HCT116 (cell line): ENCODE measurements around the gene PPP1R37.

Experiments
- CTCF ChIP-seq, 3 experiments: fragments of 200-600 bp in 1 of 3; sonication (generic) in 1 of 3; IDR thresholded peaks in 2 of 3; conservative IDR thresholded peaks in 1 of 3; 2 replicates each; pipeline ENCODE4 v1.5.1; 2012 to 2017; ENCODE audit warnings: low read depth in 2 of 3, low read length in 2 of 3, antibody characterized with exemption in 1 of 3, borderline replicate concordance in 1 of 3, control low read depth in 1 of 3, mild to moderate bottlenecking in 1 of 3, mixed read lengths in 1 of 3, mixed run types in 1 of 3, moderate library complexity in 1 of 3; ENCODE audit not compliant: insufficient read depth in 1 of 3
- POLR2A ChIP-seq: IDR thresholded peaks from 2 replicates; pipeline ENCODE4 v1.7.0; 2011; ENCODE audit warnings: borderline replicate concordance; ENCODE audit not compliant: insufficient read depth, insufficient read length; ENCODE audit errors: extremely low read depth

- TF ChIP-seq CTCF (IDR thresholded peaks at IDR 0.05 in 2 of 3, conservative IDR thresholded peaks at IDR 0.05 in 1 of 3; ENCODE audit: borderline replicate concordance in 1 of 3, insufficient read depth in 1 of 3, low read depth in 2 of 3, low read length in 2 of 3) (no peak), POLR2A (no peak)
Observed at GRCh38 chr19:45104658-45105349, 11.8 kb downstream of the PPP1R37 start.
